Effector memory CD4-positive, alpha-beta T cell (primary cell): ENCODE data around the gene SPDYA.

Source experiments
- DNase-seq, 3 donors: peaks; one replicate each; pipeline ENCODE4 v3.0.0-alpha.2; 2020
- H3K27ac ChIP-seq: 2 replicates; pipeline ENCODE4 v1.7.0; 2013; ENCODE audit warnings: mild to moderate bottlenecking, low read length, moderate library complexity; ENCODE audit not compliant: insufficient read depth, poor library complexity, severe bottlenecking
- H3K27me3 ChIP-seq: replicated peaks from 2 replicates; pipeline ENCODE4 v1.7.0; 2013; ENCODE audit warnings: mild to moderate bottlenecking, low read length; ENCODE audit not compliant: insufficient read depth, control insufficient read depth, poor library complexity, severe bottlenecking
- H3K36me3 ChIP-seq: 2 replicates; pipeline ENCODE4 v1.7.0; 2013; ENCODE audit warnings: mild to moderate bottlenecking, low read length, moderate library complexity; ENCODE audit not compliant: control insufficient read depth, insufficient read depth
- H3K4me1 ChIP-seq: 2 replicates; pipeline ENCODE4 v1.7.0; 2013; ENCODE audit warnings: low read length, mild to moderate bottlenecking; ENCODE audit not compliant: control insufficient read depth, insufficient read depth, poor library complexity, severe bottlenecking
- H3K4me3 ChIP-seq: 2 replicates; pipeline ENCODE4 v1.7.0; 2013; ENCODE audit warnings: low read length, low read depth, mild to moderate bottlenecking; ENCODE audit not compliant: insufficient read depth, poor library complexity, severe bottlenecking
- H3K9me3 ChIP-seq: 2 replicates; pipeline ENCODE4 v1.7.0; 2013; ENCODE audit warnings: mild to moderate bottlenecking, low read length, moderate library complexity; ENCODE audit not compliant: control insufficient read depth
- total RNA-seq, 3 donors: gene quantifications; one replicate each; lab custom pipeline; 2026; lab: John Stamatoyannopoulos, UW

Gene SPDYA
- total RNA-seq, result 0.52 to 2.1 (median 1.2) reads per million in 3 donors

GRCh38 chr2:28810384-28811285, at the start of gene SPDYA:
SPDYA (plus strand) TSS chr2:28810834; CDS start chr2:28816015, 5,181 bp downstream.
- DNase-seq, result peak; percentile 64 to 79 (median 70)
- Histone ChIP-seq H3K4me1 (no peaks in the 10 kb centered on the region), H3K9me3 (no peaks in the 10 kb centered on the region), H3K27me3 (no peaks in the 10 kb centered on the region), H3K36me3 (no peaks in the 10 kb centered on the region), H3K27ac (peak within 1 kb of the TSS; percentile 58), H3K4me3 (peak within 1 kb of the TSS; percentile 49)

- no peak overlapping the region for H3K27ac ChIP-seq
- no peaks in the 10 kb centered on the region for H3K9me3 ChIP-seq
- H3K4me1 ChIP-seq, result peaks cover 54% of the 10 kb centered on the region
- no peaks in the 10 kb centered on the region for H3K27me3 ChIP-seq
- no peak for DNase-seq
- H3K4me3 ChIP-seq, result no peak overlapping the region
- peaks cover 6% of the 10 kb centered on the region for H3K36me3 ChIP-seq
These were observed 49.2 kb upstream of the SPDYA start for GRCh38 chr2:28761420-28761819.

- Histone ChIP-seq H3K27ac (no peak overlapping the region), H3K4me1 (peaks cover 31% of the 10 kb centered on the region), H3K4me3 (no peak overlapping the region), H3K9me3 (no peaks in the 10 kb centered on the region), H3K36me3 (no peaks in the 10 kb centered on the region), H3K27me3 (no peaks in the 10 kb centered on the region)
- DNase-seq, result no peak
These were observed 45.5 kb upstream of the SPDYA start for GRCh38 chr2:28764909-28765711.

- Histone ChIP-seq H3K27ac (no peak overlapping the region), H3K27me3 (no peaks in the 10 kb centered on the region), H3K36me3 (no peaks in the 10 kb centered on the region)
These were observed 44.6 kb upstream of the SPDYA start for GRCh38 chr2:28766070-28766469.

GRCh38 chr2:28767337-28767736, 43.3 kb upstream of the SPDYA start:
- peaks cover 20% of the 10 kb centered on the region for H3K4me1 ChIP-seq
- H3K27me3 ChIP-seq, result no peaks in the 10 kb centered on the region
- H3K4me3 ChIP-seq, result no peak overlapping the region
- H3K9me3 ChIP-seq, result no peaks in the 10 kb centered on the region
- H3K36me3 ChIP-seq, result no peaks in the 10 kb centered on the region
- no peak overlapping the region for H3K27ac ChIP-seq
- no peak for DNase-seq

More at GRCh38 chr2:28766070-28766469, 44.6 kb upstream of the SPDYA start:
- Histone ChIP-seq H3K9me3 (no peaks in the 10 kb centered on the region), H3K4me3 (no peak overlapping the region), H3K4me1 (peaks cover 29% of the 10 kb centered on the region)
- no peak for DNase-seq

- Histone ChIP-seq H3K4me3 (no peak overlapping the region), H3K36me3 (no peaks in the 10 kb centered on the region), H3K27me3 (no peaks in the 10 kb centered on the region), H3K27ac (no peak overlapping the region), H3K4me1 (peaks cover 20% of the 10 kb centered on the region), H3K9me3 (no peaks in the 10 kb centered on the region)
- no peak for DNase-seq
These were observed 42.2 kb upstream of the SPDYA start for GRCh38 chr2:28768422-28768821.

GRCh38 chr2:28768952-28769351, 41.7 kb upstream of the SPDYA start:
- H3K27me3 ChIP-seq, result no peaks in the 10 kb centered on the region
- peaks cover 20% of the 10 kb centered on the region for H3K4me1 ChIP-seq
- no peak overlapping the region for H3K4me3 ChIP-seq
- DNase-seq, result no peak
- no peak overlapping the region for H3K27ac ChIP-seq
- H3K36me3 ChIP-seq, result no peaks in the 10 kb centered on the region
- no peaks in the 10 kb centered on the region for H3K9me3 ChIP-seq

GRCh38 chr2:28772351-28772750, 38.3 kb upstream of the SPDYA start:
- H3K27ac ChIP-seq, result no peak overlapping the region
- H3K27me3 ChIP-seq, result no peaks in the 10 kb centered on the region
- no peaks in the 10 kb centered on the region for H3K9me3 ChIP-seq
- peaks cover 3% of the 10 kb centered on the region for H3K36me3 ChIP-seq
- H3K4me3 ChIP-seq, result no peak overlapping the region
- peaks cover 6% of the 10 kb centered on the region for H3K4me1 ChIP-seq
- DNase-seq, result no peak

GRCh38 chr2:28776471-28776870, 34.2 kb upstream of the SPDYA start:
- Histone ChIP-seq H3K9me3 (no peaks in the 10 kb centered on the region), H3K4me3 (no peak overlapping the region), H3K4me1 (peaks cover 3% of the 10 kb centered on the region), H3K27ac (no peak overlapping the region), H3K36me3 (peaks cover 38% of the 10 kb centered on the region), H3K27me3 (no peaks in the 10 kb centered on the region)
- no peak for DNase-seq

- Histone ChIP-seq H3K27me3 (no peaks in the 10 kb centered on the region), H3K9me3 (no peaks in the 10 kb centered on the region), H3K4me3 (no peak overlapping the region), H3K27ac (no peak overlapping the region), H3K4me1 (peaks cover 3% of the 10 kb centered on the region), H3K36me3 (peaks cover 55% of the 10 kb centered on the region)
- no peak for DNase-seq
These were observed 32.2 kb upstream of the SPDYA start for GRCh38 chr2:28778392-28778791.
